ENCODE measurements around the gene INVS. TPM values are rescaled to one million over a fixed set of nuclear protein-coding genes. Genes with fewer than 3 reads are reported as not detected.

Gene INVS
- total RNA-seq, 1 donor from 2014 or later, result 25.6 TPM

GRCh38 chr9:100340224-100340623 is 241.2 kb downstream of the INVS start:
- no peak for DNase-seq (ENCODE audit: low read depth, low spot score)
- H3K4me1 Mint-ChIP-seq, result no peaks in the 10 kb centered on the region
- H3K27me3 Mint-ChIP-seq (ENCODE audit: low read depth), result no peaks in the 10 kb centered on the region
- H3K27ac Mint-ChIP-seq (ENCODE audit: unreplicated experiment), result no peak overlapping the region
- H3K4me3 Mint-ChIP-seq, result no peak overlapping the region
- H3K9me3 Mint-ChIP-seq, result no peaks in the 10 kb centered on the region
- no peak for TF ChIP-seq CTCF (conservative IDR thresholded peaks at IDR 0.05)
- peaks cover 15% of the 10 kb centered on the region for H3K36me3 Mint-ChIP-seq (ENCODE audit: low read depth)

GRCh38 chr9:100341889-100342288 is 242.8 kb downstream of the INVS start:
- no peak for DNase-seq (ENCODE audit: low read depth, low spot score)

GRCh38 chr9:100346836-100347235 is 247.8 kb downstream of the INVS start:
- no peak overlapping the region for H3K4me3 Mint-ChIP-seq
- no peak overlapping the region for H3K27ac Mint-ChIP-seq (ENCODE audit: unreplicated experiment)

More at GRCh38 chr9:100341889-100342288, 242.8 kb downstream of the INVS start:
- TF ChIP-seq CTCF (conservative IDR thresholded peaks at IDR 0.05), result no peak
- Mint-ChIP-seq H3K27ac (ENCODE audit: unreplicated experiment) (no peak overlapping the region), H3K4me1 (no peaks in the 10 kb centered on the region), H3K36me3 (ENCODE audit: low read depth) (peaks cover 18% of the 10 kb centered on the region), H3K27me3 (ENCODE audit: low read depth) (no peaks in the 10 kb centered on the region), H3K9me3 (no peaks in the 10 kb centered on the region), H3K4me3 (no peak overlapping the region)

GRCh38 chr9:100350188-100350587 is 251.1 kb downstream of the INVS start:
- Mint-ChIP-seq H3K4me3 (peak overlapping the region; percentile 72), H3K27me3 (ENCODE audit: low read depth) (no peaks in the 10 kb centered on the region), H3K4me1 (peaks cover 52% of the 10 kb centered on the region), H3K9me3 (peaks cover 14% of the 10 kb centered on the region), H3K27ac (ENCODE audit: unreplicated experiment) (no peak overlapping the region), H3K36me3 (ENCODE audit: low read depth) (peaks cover 23% of the 10 kb centered on the region)
- no peak for DNase-seq (ENCODE audit: low read depth, low spot score)
- TF ChIP-seq CTCF (conservative IDR thresholded peaks at IDR 0.05), result no peak

More at GRCh38 chr9:100346836-100347235, 247.8 kb downstream of the INVS start:
- Mint-ChIP-seq H3K9me3 (no peaks in the 10 kb centered on the region), H3K36me3 (ENCODE audit: low read depth) (peaks cover 9% of the 10 kb centered on the region), H3K4me1 (peaks cover 27% of the 10 kb centered on the region), H3K27me3 (ENCODE audit: low read depth) (no peaks in the 10 kb centered on the region)
- TF ChIP-seq CTCF (conservative IDR thresholded peaks at IDR 0.05), result no peak
- no peak for DNase-seq (ENCODE audit: low read depth, low spot score)

Other genes with a start within 250 kb of the INVS start
- 24.3 and 25.2 TPM in 2 replicates for gene STX17, start 192.6 kb upstream of the INVS start, total RNA-seq
- 13.3 and 13.6 TPM in 2 replicates for gene ERP44, start 243 bp upstream of the INVS start, total RNA-seq

All from neural crest cell (in vitro differentiated cells).